Trophoblast cell (in vitro differentiated cells and primary cell): Measurements from ENCODE around the gene ANK2.

ENCODE experiments used
- DNase-seq, 2 donors: peaks; one replicate each; pipeline ENCODE4 v3.0.0-alpha.2; 2016
- H2AFZ ChIP-seq: 2 replicates; pipeline ENCODE4 v1.6.1; 2013; ENCODE audit warnings: low read length, moderate library complexity, mild to moderate bottlenecking; ENCODE audit not compliant: insufficient read depth, poor library complexity
- H2AK5ac ChIP-seq: 2 replicates; pipeline ENCODE4 v1.6.1; 2013; ENCODE audit warnings: mild to moderate bottlenecking, low read length
- H2BK120ac ChIP-seq: 2 replicates; pipeline ENCODE4 v1.6.1; 2013; ENCODE audit warnings: low read length, mild to moderate bottlenecking, moderate library complexity; ENCODE audit not compliant: insufficient read depth, poor library complexity
- H2BK12ac ChIP-seq: 2 replicates; pipeline ENCODE4 v1.6.1; 2013; ENCODE audit warnings: mild to moderate bottlenecking, low read length, moderate library complexity
- H2BK5ac ChIP-seq: 2 replicates; pipeline ENCODE4 v1.6.1; 2013; ENCODE audit warnings: low read length, low read depth, moderate library complexity, mild to moderate bottlenecking; ENCODE audit not compliant: poor library complexity
- H3K14ac ChIP-seq: 2 replicates; pipeline ENCODE4 v1.6.1; 2013; ENCODE audit warnings: mild to moderate bottlenecking, low read length
- H3K18ac ChIP-seq: 2 replicates; pipeline ENCODE4 v1.6.1; 2013; ENCODE audit warnings: mild to moderate bottlenecking, low read length
- H3K23ac ChIP-seq: 2 replicates; pipeline ENCODE4 v1.6.1; 2013; ENCODE audit warnings: low read length
- H3K27ac ChIP-seq: 2 replicates; pipeline ENCODE4 v1.5.1; 2013; ENCODE audit warnings: low read depth, mild to moderate bottlenecking, inconsistent platforms, low read length, moderate library complexity
- H3K27me3 ChIP-seq: 2 replicates; pipeline ENCODE4 v1.6.1; 2013; ENCODE audit warnings: inconsistent platforms, mild to moderate bottlenecking, low read length, moderate library complexity; ENCODE audit not compliant: insufficient read depth
- H3K36me3 ChIP-seq, 2 experiments: 1 replicate in 1 of 2; 2 replicates in 1 of 2; pipeline ENCODE4 v1.6.1; 2013; ENCODE audit warnings: low read length in 2 of 2, mild to moderate bottlenecking in 2 of 2, moderate library complexity in 1 of 2; ENCODE audit not compliant: insufficient read depth in 2 of 2, control insufficient read depth in 1 of 2
- H3K4ac ChIP-seq: 2 replicates; pipeline ENCODE4 v1.6.1; 2013; ENCODE audit warnings: low read depth, mild to moderate bottlenecking, low read length, moderate library complexity
- H3K4me1 ChIP-seq, 2 experiments: 1 replicate in 1 of 2; 2 replicates in 1 of 2; pipeline ENCODE4 v1.6.1; 2013; ENCODE audit warnings: low read length in 2 of 2, mild to moderate bottlenecking in 2 of 2, moderate library complexity in 1 of 2; ENCODE audit not compliant: insufficient read depth in 2 of 2, control insufficient read depth in 1 of 2
- H3K4me2 ChIP-seq: 2 replicates; pipeline ENCODE4 v1.6.1; 2013; ENCODE audit warnings: inconsistent platforms, mild to moderate bottlenecking, low read length, moderate library complexity
- H3K4me3 ChIP-seq: 2 replicates; pipeline ENCODE4 v1.5.1; 2013; ENCODE audit warnings: mild to moderate bottlenecking, low read depth, low read length, inconsistent platforms
- H3K79me1 ChIP-seq: one replicate; pipeline ENCODE4 v1.6.1; 2013; ENCODE audit warnings: low read length
- H3K79me2 ChIP-seq: 2 replicates; pipeline ENCODE4 v1.6.1; 2013; ENCODE audit warnings: low read length, mild to moderate bottlenecking; ENCODE audit not compliant: control insufficient read depth, insufficient read depth, poor library complexity
- H3K9ac ChIP-seq: 2 replicates; pipeline ENCODE4 v1.6.1; 2013; ENCODE audit warnings: mild to moderate bottlenecking, low read length
- H3K9me3 ChIP-seq: 2 replicates; pipeline ENCODE4 v1.6.1; 2013; ENCODE audit warnings: low read depth, mild to moderate bottlenecking, control low read depth, inconsistent platforms, low read length; ENCODE audit not compliant: insufficient read depth
- H4K12ac ChIP-seq: 2 replicates; pipeline ENCODE4 v1.6.1; 2013; ENCODE audit warnings: low read depth, mild to moderate bottlenecking, low read length, moderate library complexity
- H4K8ac ChIP-seq: 2 replicates; pipeline ENCODE4 v1.6.1; 2013; ENCODE audit warnings: low read depth, mild to moderate bottlenecking, low read length, moderate library complexity
- H4K91ac ChIP-seq: one replicate; pipeline ENCODE4 v1.6.1; 2013; ENCODE audit warnings: low read depth, mild to moderate bottlenecking, low read length, moderate library complexity
- WGBS: extraction: QIAGEN DNeasy Blood & Tissue Kit; methylation state at CpG from one replicate; pipeline ENCODE4 v1.1.7; 2013; ENCODE audit warnings: missing lambda C conversion rate; ENCODE audit not compliant: insufficient read length, insufficient coverage; ENCODE audit errors: extremely low coverage; 5-methylcytosine and 5-hydroxymethylcytosine counted together

ANK2 gene

GRCh38 chr4:113409181-113409580 is 359.7 kb downstream of the ANK2 start:
- Histone ChIP-seq H3K9me3 (no peaks in the 10 kb centered on the region), H4K12ac (no peak overlapping the region), H3K79me1 (no peaks in the 10 kb centered on the region), H3K36me3 (no peaks in the 10 kb centered on the region), H3K4me1 (peaks cover 0 to 3% of the 10 kb centered on the region in 2 experiments), H2AFZ (no peak overlapping the region), H2BK120ac (no peak overlapping the region), H3K27me3 (no peaks in the 10 kb centered on the region), H3K4ac (no peak overlapping the region), H2BK5ac (no peak overlapping the region), H3K27ac (no peak overlapping the region), H3K9ac (no peak overlapping the region), H3K14ac (no peak overlapping the region), H2BK12ac (no peak overlapping the region), H3K18ac (no peak overlapping the region), H3K4me3 (no peak overlapping the region), H3K4me2 (no peak overlapping the region), H2AK5ac (no peak overlapping the region), H4K91ac (no peak overlapping the region), H3K23ac (no peak overlapping the region), H3K79me2 (no peaks in the 10 kb centered on the region), H4K8ac (no peak overlapping the region)
- WGBS = no CpG with 5 or more reads among the region's 4 CpGs
- no peak for DNase-seq

GRCh38 chr4:113410686-113411085 is 361.2 kb downstream of the ANK2 start:
- no peak overlapping the region for H2BK12ac ChIP-seq
- no peak overlapping the region for H4K8ac ChIP-seq
- H3K23ac ChIP-seq = no peak overlapping the region
- no peaks in the 10 kb centered on the region for H3K27me3 ChIP-seq
- H3K9ac ChIP-seq = no peak overlapping the region
- no peak overlapping the region for H4K91ac ChIP-seq
- H3K27ac ChIP-seq = no peak overlapping the region
- no peaks in the 10 kb centered on the region for H3K9me3 ChIP-seq
- no peak overlapping the region for H3K14ac ChIP-seq
- H3K79me1 ChIP-seq = no peaks in the 10 kb centered on the region
- H3K36me3 ChIP-seq = no peaks in the 10 kb centered on the region
- no peaks in the 10 kb centered on the region for H3K79me2 ChIP-seq
- H2AK5ac ChIP-seq = no peak overlapping the region
- no peak overlapping the region for H2AFZ ChIP-seq
- peaks cover 0 to 3% of the 10 kb centered on the region in 2 experiments for H3K4me1 ChIP-seq
- no peak overlapping the region for H3K18ac ChIP-seq
- DNase-seq = no peak
- H4K12ac ChIP-seq = no peak overlapping the region
- no peak overlapping the region for H3K4ac ChIP-seq
- H2BK5ac ChIP-seq = no peak overlapping the region
- no peak overlapping the region for H2BK120ac ChIP-seq
- no peak overlapping the region for H3K4me3 ChIP-seq
- H3K4me2 ChIP-seq = no peak overlapping the region

GRCh38 chr4:113411496-113411938 is 362.1 kb downstream of the ANK2 start:
- H3K36me3 ChIP-seq = no peaks in the 10 kb centered on the region
- no peak overlapping the region for H3K4me3 ChIP-seq
- no peak overlapping the region for H4K8ac ChIP-seq
- no peak overlapping the region for H4K91ac ChIP-seq
- H2BK120ac ChIP-seq = no peak overlapping the region
- peak overlapping the region; percentile 7 for H3K9ac ChIP-seq
- H3K23ac ChIP-seq = no peak overlapping the region
- no peak overlapping the region for H3K27ac ChIP-seq
- H3K27me3 ChIP-seq = no peaks in the 10 kb centered on the region
- H3K4me2 ChIP-seq = no peak overlapping the region
- H3K4me1 ChIP-seq = peaks cover 0 to 3% of the 10 kb centered on the region in 2 experiments
- H3K18ac ChIP-seq = no peak overlapping the region
- H3K9me3 ChIP-seq = no peaks in the 10 kb centered on the region
- H3K79me1 ChIP-seq = no peaks in the 10 kb centered on the region
- H3K4ac ChIP-seq = no peak overlapping the region
- H2BK5ac ChIP-seq = no peak overlapping the region
- no peak overlapping the region for H2BK12ac ChIP-seq
- H4K12ac ChIP-seq = no peak overlapping the region
- peak in 1 of 2 donors; percentile 25 for DNase-seq
- H3K79me2 ChIP-seq = no peaks in the 10 kb centered on the region
- H2AFZ ChIP-seq = no peak overlapping the region
- H2AK5ac ChIP-seq = no peak overlapping the region
- no peak overlapping the region for H3K14ac ChIP-seq
- WGBS = no CpG with 5 or more reads among the region's 4 CpGs

GRCh38 chr4:113419631-113420030 is 370.2 kb downstream of the ANK2 start:
- Histone ChIP-seq H3K36me3 (no peaks in the 10 kb centered on the region), H3K14ac (no peak overlapping the region), H2AFZ (no peak overlapping the region), H3K9ac (no peak overlapping the region), H3K9me3 (no peaks in the 10 kb centered on the region), H3K4me2 (no peak overlapping the region), H2BK120ac (no peak overlapping the region), H3K23ac (no peak overlapping the region), H4K12ac (no peak overlapping the region), H3K4me1 (no peaks in the 10 kb centered on the region), H2BK5ac (no peak overlapping the region), H3K4me3 (no peak overlapping the region), H3K18ac (no peak overlapping the region), H3K27ac (no peak overlapping the region), H3K79me1 (no peaks in the 10 kb centered on the region), H3K79me2 (no peaks in the 10 kb centered on the region), H2AK5ac (no peak overlapping the region), H3K4ac (no peak overlapping the region), H4K8ac (no peak overlapping the region), H3K27me3 (no peaks in the 10 kb centered on the region), H4K91ac (no peak overlapping the region), H2BK12ac (no peak overlapping the region)
- DNase-seq = no peak
- WGBS = no CpG with 5 or more reads among the region's 2 CpGs
